AML-193 (cell line): ENCODE measurements around the gene FRMD4B.
"Not testable (repeated sequence)": the region's sequence is repeated elsewhere in the genome, so short reads cannot be mapped to it uniquely, and the experiment has no call there.

Experiments used
- DNase-seq, 2 experiments: peaks; one replicate each; lab custom pipeline; 2025; lab: John Stamatoyannopoulos, UW

FRMD4B gene

GRCh38 chr3:69244039-69244438, 141.8 kb downstream of the FRMD4B start:
- DNase-seq: no peak

- no peak for DNase-seq
Observed at GRCh38 chr3:69241769-69242168, 144.1 kb downstream of the FRMD4B start.

GRCh38 chr3:69240651-69241568, 145.0 kb downstream of the FRMD4B start:
- DNase-seq: no peak

- no peak for DNase-seq
Observed at GRCh38 chr3:69239063-69239462, 146.8 kb downstream of the FRMD4B start.

- DNase-seq: no peak
Observed at GRCh38 chr3:69236812-69237707, 148.8 kb downstream of the FRMD4B start.

- no peak for DNase-seq
Observed at GRCh38 chr3:69235882-69236281, 150.0 kb downstream of the FRMD4B start.

GRCh38 chr3:69235227-69235626, 150.7 kb downstream of the FRMD4B start:
- not testable (repeated sequence) for DNase-seq

- DNase-seq: no peak
Observed at GRCh38 chr3:69232482-69232881, 153.4 kb downstream of the FRMD4B start.

GRCh38 chr3:69231929-69232440, 153.9 kb downstream of the FRMD4B start:
- DNase-seq: no peak

- DNase-seq: no peak
Observed at GRCh38 chr3:69226071-69226470, 159.8 kb downstream of the FRMD4B start.

- no peak for DNase-seq
Observed at GRCh38 chr3:69219101-69219708, 166.7 kb downstream of the FRMD4B start.

GRCh38 chr3:69218079-69218478, 167.8 kb downstream of the FRMD4B start:
- no peak for DNase-seq

- DNase-seq: no peak
Observed at GRCh38 chr3:69216981-69217380, 168.9 kb downstream of the FRMD4B start.

GRCh38 chr3:69214241-69214640, 171.6 kb downstream of the FRMD4B start:
- DNase-seq: no peak

GRCh38 chr3:69212411-69213160, 173.3 kb downstream of the FRMD4B start:
- DNase-seq: peak; percentile 78 to 83

GRCh38 chr3:69210068-69210730, 175.7 kb downstream of the FRMD4B start:
- DNase-seq: no peak

GRCh38 chr3:69209413-69209812, 176.5 kb downstream of the FRMD4B start:
- DNase-seq: no peak

- no peak for DNase-seq
Observed at GRCh38 chr3:69207031-69207430, 178.9 kb downstream of the FRMD4B start.

- DNase-seq: no peak
Observed at GRCh38 chr3:69205385-69205784, 180.5 kb downstream of the FRMD4B start.

GRCh38 chr3:69204315-69204957, 181.5 kb downstream of the FRMD4B start:
- no peak for DNase-seq
